Keratinocyte (primary cell): ENCODE data around the gene SDK2. TPM values are rescaled to one million over a fixed set of nuclear protein-coding genes. Genes with fewer than 3 reads are reported as not detected.

Experiments
- DNase-seq: peaks from one replicate; pipeline ENCODE4 v3.0.0-alpha.2; 2011; ENCODE audit warnings: low read depth, missing footprints, low spot score
- FAIRE-seq: peaks from 2 replicates; lab custom pipeline; 2011; peaks lifted over from hg19 to GRCh38; lab: Jason Lieb, UNC
- H2AFZ ChIP-seq: 2 replicates; pipeline ENCODE4 v1.6.0; 2012; ENCODE audit warnings: low read length, control low read depth, inconsistent platforms; ENCODE audit not compliant: control insufficient read depth
- H3K27ac ChIP-seq: 2 replicates; pipeline ENCODE4 v1.5.1; 2011; ENCODE audit warnings: low read length; ENCODE audit not compliant: control insufficient read depth, insufficient read depth
- H3K27me3 ChIP-seq: 3 replicates; pipeline ENCODE4 v1.6.0; 2011; ENCODE audit warnings: low read length; ENCODE audit not compliant: control insufficient read depth, insufficient read depth; ENCODE audit errors: extremely low read depth
- H3K36me3 ChIP-seq, 2 experiments: 2 replicates in 1 of 2; 3 replicates in 1 of 2; pipeline ENCODE4 v1.5.1; 2011; ENCODE audit warnings: low read length in 2 of 2, mild to moderate bottlenecking in 1 of 2; ENCODE audit not compliant: control insufficient read depth in 2 of 2, insufficient read depth in 2 of 2; ENCODE audit errors: extremely low read depth in 1 of 2
- H3K4me1 ChIP-seq: 3 replicates; pipeline ENCODE4 v1.5.1; 2011; ENCODE audit warnings: low read length; ENCODE audit not compliant: control insufficient read depth, insufficient read depth; ENCODE audit errors: extremely low read depth
- H3K4me2 ChIP-seq: 3 replicates; pipeline ENCODE4 v1.6.0; 2011; ENCODE audit warnings: low read depth, low read length; ENCODE audit not compliant: control insufficient read depth, insufficient read depth; ENCODE audit errors: extremely low read depth
- H3K4me3 ChIP-seq, 3 experiments: fragments of 200-600 bp in 1 of 3; sonication (generic) in 1 of 3; 2 replicates in 2 of 3; 3 replicates in 1 of 3; pipeline ENCODE4 v1.5.1; 2011 to 2016; ENCODE audit warnings: low read length in 3 of 3, mild to moderate bottlenecking in 3 of 3, control low read depth in 2 of 3, inconsistent platforms in 1 of 3, low read depth in 1 of 3, mixed read lengths in 1 of 3, mixed run types in 1 of 3, moderate library complexity in 1 of 3; ENCODE audit not compliant: control insufficient read depth in 2 of 3, insufficient read depth in 2 of 3; ENCODE audit errors: extremely low read depth in 1 of 3
- H3K79me2 ChIP-seq: 2 replicates; pipeline ENCODE4 v1.6.0; 2012; ENCODE audit warnings: low read length; ENCODE audit not compliant: control insufficient read depth, insufficient read depth
- H3K9ac ChIP-seq: 3 replicates; pipeline ENCODE4 v1.6.0; 2011; ENCODE audit warnings: low read length; ENCODE audit not compliant: control insufficient read depth, insufficient read depth; ENCODE audit errors: extremely low read depth
- H3K9me1 ChIP-seq: 3 replicates; pipeline ENCODE4 v1.6.0; 2011; ENCODE audit warnings: low read length; ENCODE audit not compliant: control insufficient read depth, insufficient read depth; ENCODE audit errors: extremely low read depth
- H3K9me3 ChIP-seq: 2 replicates; pipeline ENCODE4 v1.5.1; 2012; ENCODE audit warnings: low read depth, low read length; ENCODE audit not compliant: control insufficient read depth
- H4K20me1 ChIP-seq: 3 replicates; pipeline ENCODE4 v1.6.0; 2011; ENCODE audit warnings: low read length; ENCODE audit not compliant: control insufficient read depth, insufficient read depth; ENCODE audit errors: extremely low read depth
- EZH2 ChIP-seq: IDR thresholded peaks from one replicate; pipeline ENCODE4 v1.6.1; 2012; ENCODE audit warnings: inconsistent platforms, mild to moderate bottlenecking, low read length, moderate library complexity
- dilution Hi-C: fragments of 300-500 bp; cut with MboI; formaldehyde crosslinking; loops from one replicate; pipeline ENCODE4 v1.7.0; 2020; ENCODE audit warnings: low sequenced_read_pairs; ENCODE audit not compliant: extremely low pct_ligation_motif_present
- polyA plus RNA-seq, 5 experiments: library from polyadenylated mRNA; depleted of rRNA in 3 of 5; stranded (reverse) in 3 of 5; stranded (forward) in 1 of 5; unstranded in 1 of 5; fragments of >200 nt; gene quantifications; 1 replicate in 1 of 5; 2 replicates in 3 of 5; 3 replicates in 1 of 5; pipeline versions ENCODE4 v1.2.1 to v1.2.3, GENCODE V29; 2011 to 2012; ENCODE audit warnings: missing spikeins in 2 of 5, low read depth in 1 of 5, low replicate concordance in 1 of 5
- TF ChIP-seq, protein P1 (sequence below), 3 experiments: IDR thresholded peaks in 1 of 3; conservative IDR thresholded peaks in 1 of 3; optimal IDR thresholded peaks in 1 of 3; 2 replicates in 2 of 3; 3 replicates in 1 of 3; pipeline versions ENCODE3 to v1.5.1; 2011; ENCODE audit warnings: low read length in 3 of 3, mild to moderate bottlenecking in 3 of 3, moderate library complexity in 2 of 3, control low read depth in 1 of 3, inconsistent platforms in 1 of 3; ENCODE audit not compliant: insufficient read depth in 2 of 3; ENCODE audit errors: extremely low read depth in 1 of 3

The SDK2 gene
- polyA plus RNA-seq, 1 donor (not counting 4 experiments of a cell fraction or from before 2014, with no cell fraction given), result 1.8 TPM

DNA sequence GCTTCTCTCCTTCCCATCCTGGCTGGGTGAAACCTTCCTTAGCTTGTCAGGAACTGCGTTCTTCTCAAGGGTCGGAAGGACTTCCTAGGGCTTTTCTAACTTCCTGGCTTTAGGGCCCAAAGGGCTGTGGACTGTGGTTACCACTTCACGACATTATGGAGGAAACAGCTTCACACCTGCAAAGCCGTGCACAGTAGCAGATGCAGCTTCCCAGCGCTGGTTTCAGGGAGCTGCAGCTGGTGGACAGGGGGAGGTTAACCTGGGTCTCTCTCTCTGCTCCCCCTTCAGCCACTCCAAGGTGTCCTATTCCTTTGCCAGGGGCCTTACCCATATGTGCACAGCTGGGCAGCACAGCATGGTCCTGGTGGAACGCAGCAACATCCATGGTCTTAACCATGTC lies 176.6 kb downstream of the SDK2 start:
- FAIRE-seq, result no peak
- Histone ChIP-seq H3K4me3 (no peak overlapping the region), H3K4me2 (no peak overlapping the region), H3K9me3 (no peaks in the 10 kb centered on the region), H3K9me1 (no peaks in the 10 kb centered on the region), H4K20me1 (no peaks in the 10 kb centered on the region), H3K27ac (no peak overlapping the region), H3K27me3 (no peaks in the 10 kb centered on the region), H3K4me1 (no peaks in the 10 kb centered on the region), H3K36me3 (no peaks in the 10 kb centered on the region), H3K9ac (no peak overlapping the region), H2AFZ (no peak overlapping the region), H3K79me2 (no peaks in the 10 kb centered on the region)
- TF ChIP-seq EZH2, result no peak
- TF ChIP-seq, protein P1, sequence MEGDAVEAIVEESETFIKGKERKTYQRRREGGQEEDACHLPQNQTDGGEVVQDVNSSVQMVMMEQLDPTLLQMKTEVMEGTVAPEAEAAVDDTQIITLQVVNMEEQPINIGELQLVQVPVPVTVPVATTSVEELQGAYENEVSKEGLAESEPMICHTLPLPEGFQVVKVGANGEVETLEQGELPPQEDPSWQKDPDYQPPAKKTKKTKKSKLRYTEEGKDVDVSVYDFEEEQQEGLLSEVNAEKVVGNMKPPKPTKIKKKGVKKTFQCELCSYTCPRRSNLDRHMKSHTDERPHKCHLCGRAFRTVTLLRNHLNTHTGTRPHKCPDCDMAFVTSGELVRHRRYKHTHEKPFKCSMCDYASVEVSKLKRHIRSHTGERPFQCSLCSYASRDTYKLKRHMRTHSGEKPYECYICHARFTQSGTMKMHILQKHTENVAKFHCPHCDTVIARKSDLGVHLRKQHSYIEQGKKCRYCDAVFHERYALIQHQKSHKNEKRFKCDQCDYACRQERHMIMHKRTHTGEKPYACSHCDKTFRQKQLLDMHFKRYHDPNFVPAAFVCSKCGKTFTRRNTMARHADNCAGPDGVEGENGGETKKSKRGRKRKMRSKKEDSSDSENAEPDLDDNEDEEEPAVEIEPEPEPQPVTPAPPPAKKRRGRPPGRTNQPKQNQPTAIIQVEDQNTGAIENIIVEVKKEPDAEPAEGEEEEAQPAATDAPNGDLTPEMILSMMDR (optimal IDR thresholded peaks at IDR 0.05 in 1 of 3, IDR thresholded peaks at IDR 0.05 in 1 of 3, conservative IDR thresholded peaks at IDR 0.05 in 1 of 3; ENCODE audit: extremely low read depth in 1 of 3, insufficient read depth in 2 of 3, low read length in 3 of 3), result no peak
- dilution Hi-C loops, result no loop called here
- no peak for DNase-seq

DNA sequence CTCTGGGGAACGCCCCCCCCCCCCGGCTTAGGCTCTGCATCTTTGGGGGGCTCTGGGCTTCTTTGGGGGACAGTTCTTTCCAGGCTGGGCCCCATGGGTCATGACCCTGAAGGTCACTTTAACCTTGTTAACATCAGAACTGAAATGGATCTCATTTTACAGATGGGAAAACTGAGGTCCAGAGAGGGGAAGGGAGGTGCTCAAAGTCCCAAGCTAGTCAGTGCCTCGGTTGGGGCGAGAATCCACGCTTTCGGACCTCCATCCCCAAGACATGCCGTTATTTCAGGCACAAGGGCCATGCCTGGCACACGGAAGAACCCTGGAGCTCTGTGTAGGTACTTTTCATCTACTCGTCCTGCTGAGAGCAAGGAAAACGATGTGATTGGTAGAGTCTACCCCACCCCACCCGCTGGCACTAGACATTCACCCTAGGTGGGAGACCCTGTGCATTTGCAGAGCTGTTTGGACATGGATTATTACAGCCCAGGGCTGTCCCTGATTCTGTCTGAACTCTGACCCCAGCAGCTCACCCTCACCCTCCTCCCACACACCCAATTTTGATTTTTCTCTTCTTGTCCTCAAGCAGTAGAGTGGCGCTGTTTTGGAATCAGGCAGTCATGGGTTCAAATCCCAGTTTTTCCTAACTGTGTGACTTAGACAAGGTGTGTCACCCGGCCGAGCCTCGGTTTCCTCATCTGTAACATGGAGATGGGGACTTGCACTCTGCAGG lies 177.4 kb downstream of the SDK2 start:
- H3K27me3 ChIP-seq, result no peaks in the 10 kb centered on the region
- H3K9me1 ChIP-seq, result no peaks in the 10 kb centered on the region
- FAIRE-seq, result no peak
- no peaks in the 10 kb centered on the region for H3K4me1 ChIP-seq
- DNase-seq, result no peak
- H3K36me3 ChIP-seq, result no peaks in the 10 kb centered on the region
- H3K9ac ChIP-seq, result no peak overlapping the region
- no peaks in the 10 kb centered on the region for H3K9me3 ChIP-seq
- no peak overlapping the region for H3K4me2 ChIP-seq
- H2AFZ ChIP-seq, result no peak overlapping the region
- TF ChIP-seq EZH2, result no peak
- TF ChIP-seq, protein P1 (optimal IDR thresholded peaks at IDR 0.05 in 1 of 3, IDR thresholded peaks at IDR 0.05 in 1 of 3, conservative IDR thresholded peaks at IDR 0.05 in 1 of 3; ENCODE audit: extremely low read depth in 1 of 3, insufficient read depth in 2 of 3, low read length in 3 of 3), result no peak
- no peak overlapping the region for H3K27ac ChIP-seq
- dilution Hi-C loops, result no loop called here
- no peaks in the 10 kb centered on the region for H4K20me1 ChIP-seq
- H3K79me2 ChIP-seq, result no peaks in the 10 kb centered on the region
- no peak overlapping the region for H3K4me3 ChIP-seq
